Measurements from ENCODE around the gene REXO1.

REXO1 gene

GRCh38 chr19:1848399-1849131, at the start of gene REXO1:
REXO1 (minus strand) TSS chr19:1848483; CDS start chr19:1848358, 125 bp downstream.
- Histone ChIP-seq H3K4me3 (ENCODE audit: low read length) (peak within 1 kb of the TSS; percentile 90), H3K9me2 (replicated peaks; ENCODE audit: insufficient read depth, low read length) (no peaks in the 10 kb centered on the region), H3K27me3 (replicated peaks; ENCODE audit: insufficient read depth, low read length) (no peaks in the 10 kb centered on the region), H3K4me2 (ENCODE audit: low read depth, low read length) (peak within 1 kb of the TSS; percentile 99), H4K20me1 (ENCODE audit: insufficient read depth, low read length) (peaks cover 28% of the 10 kb centered on the region), H3F3A (ENCODE audit: insufficient read depth, low read length) (peaks cover 10% of the 10 kb centered on the region), H3K36me3 (replicated peaks; ENCODE audit: insufficient read depth, low read length) (no peaks in the 10 kb centered on the region), H3K9ac (ENCODE audit: low read length) (peak within 1 kb of the TSS; percentile 99), H3K79me2 (ENCODE audit: low read length) (peaks cover 67% of the 10 kb centered on the region), H3K27ac (ENCODE audit: low read length) (peak within 1 kb of the TSS; percentile 96), H3K9me3 (replicated peaks; ENCODE audit: insufficient read depth, low read length) (no peaks in the 10 kb centered on the region), H3K4me1 (ENCODE audit: low read length) (peaks cover 26% of the 10 kb centered on the region), H2AFZ (ENCODE audit: low read length) (peak within 1 kb of the TSS; percentile 77)
- TF ChIP-seq CTCF (IDR thresholded peaks at IDR 0.05; ENCODE audit: low read length): peak; percentile 97
- no peak for TF ChIP-seq EZH2 (optimal IDR thresholded peaks at IDR 0.05; ENCODE audit: low read depth, low read length)
- no peak for TF ChIP-seq EZH2phosphoT487 (IDR thresholded peaks at IDR 0.05; ENCODE audit: low read length)
- peak; percentile 99 for DNase-seq

- peaks cover 18% of the 10 kb centered on the region for H3K4me1 ChIP-seq (ENCODE audit: low read length)
- H3K9me3 ChIP-seq (replicated peaks; ENCODE audit: insufficient read depth, low read length): no peaks in the 10 kb centered on the region
- H3K36me3 ChIP-seq (replicated peaks; ENCODE audit: insufficient read depth, low read length): no peaks in the 10 kb centered on the region
- H3K27me3 ChIP-seq (replicated peaks; ENCODE audit: insufficient read depth, low read length): no peaks in the 10 kb centered on the region
- no peak overlapping the region for H3K9ac ChIP-seq (ENCODE audit: low read length)
- 0 out of 2 replicates have a peak, but pooled peaks cover 10% of the 10 kb centered on the region for H3F3A ChIP-seq (ENCODE audit: insufficient read depth, low read length)
- no peaks in the 10 kb centered on the region for H4K20me1 ChIP-seq (ENCODE audit: insufficient read depth, low read length)
- TF ChIP-seq EZH2phosphoT487 (IDR thresholded peaks at IDR 0.05; ENCODE audit: low read length): no peak
- TF ChIP-seq CTCF (IDR thresholded peaks at IDR 0.05; ENCODE audit: low read length): no peak
- no peak for TF ChIP-seq EZH2 (optimal IDR thresholded peaks at IDR 0.05; ENCODE audit: low read depth, low read length)
- no peak overlapping the region for H3K4me3 ChIP-seq (ENCODE audit: low read length)
- no peak overlapping the region for H3K4me2 ChIP-seq (ENCODE audit: low read depth, low read length)
- H3K79me2 ChIP-seq (ENCODE audit: low read length): no peaks in the 10 kb centered on the region
- H2AFZ ChIP-seq (ENCODE audit: low read length): no peak overlapping the region
- no peaks in the 10 kb centered on the region for H3K9me2 ChIP-seq (replicated peaks; ENCODE audit: insufficient read depth, low read length)
- no peak for DNase-seq
- no peak overlapping the region for H3K27ac ChIP-seq (ENCODE audit: low read length)
Measured at GRCh38 chr19:1896508-1896907, 48.2 kb upstream of the REXO1 start.

- Histone ChIP-seq H3K27me3 (replicated peaks; ENCODE audit: insufficient read depth, low read length) (no peaks in the 10 kb centered on the region), H3K9me2 (replicated peaks; ENCODE audit: insufficient read depth, low read length) (no peaks in the 10 kb centered on the region), H3K4me2 (ENCODE audit: low read depth, low read length) (no peak overlapping the region), H3K27ac (ENCODE audit: low read length) (no peak overlapping the region), H2AFZ (ENCODE audit: low read length) (no peak overlapping the region), H3F3A (ENCODE audit: insufficient read depth, low read length) (0 out of 2 replicates have a peak, but pooled peaks cover 10% of the 10 kb centered on the region), H3K9ac (ENCODE audit: low read length) (no peak overlapping the region), H3K36me3 (replicated peaks; ENCODE audit: insufficient read depth, low read length) (no peaks in the 10 kb centered on the region), H4K20me1 (ENCODE audit: insufficient read depth, low read length) (no peaks in the 10 kb centered on the region), H3K4me3 (ENCODE audit: low read length) (no peak overlapping the region), H3K9me3 (replicated peaks; ENCODE audit: insufficient read depth, low read length) (no peaks in the 10 kb centered on the region), H3K4me1 (ENCODE audit: low read length) (peaks cover 18% of the 10 kb centered on the region), H3K79me2 (ENCODE audit: low read length) (no peaks in the 10 kb centered on the region)
- no peak for DNase-seq
- TF ChIP-seq EZH2phosphoT487 (IDR thresholded peaks at IDR 0.05; ENCODE audit: low read length): no peak
- no peak for TF ChIP-seq EZH2 (optimal IDR thresholded peaks at IDR 0.05; ENCODE audit: low read depth, low read length)
- no peak for TF ChIP-seq CTCF (IDR thresholded peaks at IDR 0.05; ENCODE audit: low read length)
Measured at GRCh38 chr19:1893791-1894190, 45.5 kb upstream of the REXO1 start.

Data from MM.1S (cell line).